GOT3 (cell line): ENCODE measurements around the gene AFP.

Experiments
- DNase-seq: peaks from one replicate; lab custom pipeline; 2025; ENCODE audit warnings: mixed read lengths; lab: John Stamatoyannopoulos, UW

AFP gene

DNA sequence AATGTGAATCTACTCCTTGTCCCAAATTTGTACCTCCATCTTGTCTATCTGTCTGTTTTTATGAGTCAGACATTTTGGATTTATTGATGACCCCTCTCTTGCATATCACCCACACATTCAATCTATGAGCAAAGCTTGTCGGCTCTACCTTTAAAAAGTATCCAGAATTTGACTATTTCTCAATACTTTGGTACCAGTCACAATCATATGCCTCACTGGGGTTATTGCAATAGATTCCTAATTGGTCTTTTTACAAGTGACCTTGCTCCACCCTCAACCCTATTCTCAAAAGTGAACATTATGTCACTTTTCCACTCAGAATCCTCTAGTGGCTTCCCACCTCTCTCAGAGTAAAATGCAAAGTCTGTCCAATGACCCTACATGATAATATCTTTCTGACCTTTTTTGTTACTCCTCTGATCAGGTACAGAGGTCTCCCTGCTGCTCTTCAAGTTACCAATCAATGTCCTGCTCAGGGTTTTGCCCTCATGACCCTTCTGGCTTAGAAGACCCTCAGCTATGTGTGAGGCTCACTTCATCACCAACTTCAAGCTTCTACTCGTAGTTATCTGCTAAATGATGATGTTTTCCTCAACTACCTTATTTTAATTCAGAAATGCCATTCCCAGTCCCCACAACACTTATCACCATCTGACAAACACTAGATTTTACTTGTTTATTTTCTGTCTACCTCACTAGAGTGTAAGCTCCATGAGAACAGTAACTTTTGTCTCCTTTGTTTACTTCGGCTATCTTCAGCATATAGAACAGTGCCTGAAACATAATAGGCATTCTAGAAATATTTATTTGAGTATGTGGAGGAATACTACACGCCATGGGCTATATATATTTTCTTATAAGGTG, 22.4 kb downstream of the AFP start:
- DNase-seq = no peak

DNA sequence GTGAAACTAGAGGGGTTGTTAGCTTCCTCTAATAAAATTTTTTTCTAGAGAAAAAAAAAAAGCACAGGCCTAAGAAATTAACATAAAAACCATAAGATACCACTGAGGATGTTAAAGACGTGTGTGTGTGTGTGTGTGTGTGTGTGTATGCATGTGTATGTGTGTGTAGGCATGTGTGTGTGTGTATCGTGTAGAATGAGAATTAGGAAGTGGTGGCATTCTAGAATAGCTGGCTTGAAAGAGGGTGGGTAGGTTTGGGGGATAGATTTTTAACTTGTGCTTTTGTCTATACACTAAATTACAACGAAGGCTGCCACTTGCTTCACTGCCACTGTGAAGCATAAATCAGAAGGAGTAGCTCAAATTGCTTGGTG, 23.0 kb downstream of the AFP start:
- DNase-seq = no peak

DNA sequence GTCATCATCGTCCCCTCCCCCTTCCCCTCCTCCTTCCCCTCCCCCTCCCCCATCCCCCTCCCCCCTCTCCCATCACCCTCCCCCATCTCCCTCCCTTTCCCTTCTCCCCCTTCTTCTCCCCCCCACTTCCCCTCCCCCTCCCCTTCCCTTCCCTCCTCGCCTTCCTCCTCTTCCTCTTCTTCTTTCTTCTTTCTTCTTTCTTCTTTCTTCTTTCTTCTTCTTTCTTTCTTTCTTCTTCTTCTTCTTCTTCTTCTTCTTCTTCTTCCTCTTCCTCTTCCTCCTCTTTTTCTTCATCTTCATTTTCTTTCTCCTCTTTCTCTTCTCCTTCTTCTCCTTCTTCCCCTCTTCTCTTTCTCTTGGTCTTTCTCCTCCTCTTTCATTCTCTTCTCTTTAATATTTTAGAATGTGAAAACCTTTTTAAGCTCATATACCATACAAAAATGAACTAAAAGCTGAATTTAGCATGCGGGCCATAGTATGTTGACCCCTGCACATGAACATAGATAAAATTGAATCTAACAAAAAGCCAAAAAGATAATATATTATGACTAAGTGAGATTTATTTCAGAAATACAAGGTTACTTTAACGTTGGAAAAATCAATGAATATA, 25.0 kb downstream of the AFP start:
- DNase-seq = no peak

DNA sequence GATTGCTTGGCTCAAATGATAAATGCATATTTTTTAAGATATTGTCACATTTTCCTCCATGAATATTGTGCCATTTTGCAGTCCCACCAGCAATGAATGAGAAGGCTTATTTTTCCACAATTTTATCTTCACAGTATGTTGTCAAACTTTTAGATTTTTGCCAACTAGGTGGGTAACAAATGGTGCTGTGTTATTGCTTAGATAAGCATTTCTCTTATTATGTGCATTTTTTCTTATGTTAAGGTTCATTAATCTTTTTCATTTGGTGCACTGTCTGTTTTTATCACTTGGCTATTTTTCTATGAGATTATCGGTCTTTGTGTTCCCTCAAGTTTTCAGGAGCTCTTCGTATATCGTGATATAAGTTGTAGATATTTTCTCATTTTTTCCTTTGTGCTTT, 32.1 kb downstream of the AFP start:
- DNase-seq = no peak

DNA sequence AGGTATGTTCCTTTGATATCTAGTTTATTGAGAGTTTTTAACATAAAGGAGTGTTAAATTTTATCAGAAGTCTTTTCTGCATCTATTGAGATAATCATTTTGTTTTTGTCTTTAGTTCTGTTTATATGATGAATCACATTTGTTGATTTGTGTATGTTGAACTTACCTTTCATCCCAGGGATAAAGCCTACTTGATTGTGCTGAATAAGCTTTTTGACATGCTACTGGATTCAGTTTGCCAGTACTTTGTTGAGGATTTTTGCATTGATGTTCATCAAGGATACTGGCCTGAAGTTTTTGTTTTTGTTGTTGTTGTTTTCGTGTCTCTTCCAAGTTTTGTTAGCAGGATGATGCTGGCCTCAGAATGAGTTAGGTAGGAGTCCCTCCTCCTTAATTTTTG, 34.7 kb downstream of the AFP start:
- no peak for DNase-seq

- no peak for DNase-seq
Observed at GRCh38 chr4:73477176-73477575, 41.2 kb downstream of the AFP start.

GRCh38 chr4:73479323-73479722, 43.3 kb downstream of the AFP start:
- no peak for DNase-seq

DNA sequence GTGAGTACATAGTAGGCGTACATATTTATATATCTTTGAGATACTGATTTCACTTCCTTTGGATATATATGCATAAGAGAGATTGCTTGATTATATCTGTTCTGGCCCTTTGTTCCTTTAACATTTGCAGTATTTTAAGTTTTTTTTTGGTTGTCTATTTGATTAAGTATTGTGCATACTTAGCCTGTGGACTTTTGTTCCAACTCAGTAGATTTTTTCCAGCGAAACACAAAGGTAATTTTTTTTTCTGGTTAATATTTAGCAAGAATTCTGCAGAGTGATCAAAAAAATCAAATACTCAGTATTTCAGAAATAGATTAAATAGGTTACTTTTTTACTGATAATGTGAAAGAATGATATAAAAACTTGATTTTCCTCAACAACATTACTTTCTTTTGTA, 45.3 kb downstream of the AFP start, which contains the start of gene AFM:
TSS of gene AFM (plus strand) at position 388 of the 400 bp plus-strand sequence. CDS start 31 bp downstream, outside the sequence.
- no peak for DNase-seq

DNA sequence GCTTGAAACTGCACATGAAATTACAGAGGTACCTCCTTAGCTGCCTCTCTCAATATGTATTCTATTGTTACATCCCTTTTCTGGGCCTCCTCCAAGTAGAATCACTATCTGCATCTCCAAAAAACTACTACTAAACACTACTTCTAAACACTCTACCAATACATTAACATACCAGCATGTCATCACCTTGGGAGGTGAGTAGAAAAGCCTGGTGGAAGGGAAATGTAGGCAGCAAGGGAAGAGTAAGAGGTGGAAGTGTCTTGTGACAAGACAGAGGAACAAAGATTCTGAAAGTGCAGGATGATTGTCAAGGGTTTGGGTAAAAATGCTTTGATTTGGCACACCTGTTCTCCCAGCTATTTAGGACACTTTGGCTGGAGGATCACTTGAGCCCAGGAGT, 49.1 kb downstream of the AFP start:
- DNase-seq = no peak

- DNase-seq = no peak
Observed at GRCh38 chr4:73485596-73485995, 49.6 kb downstream of the AFP start.

DNA sequence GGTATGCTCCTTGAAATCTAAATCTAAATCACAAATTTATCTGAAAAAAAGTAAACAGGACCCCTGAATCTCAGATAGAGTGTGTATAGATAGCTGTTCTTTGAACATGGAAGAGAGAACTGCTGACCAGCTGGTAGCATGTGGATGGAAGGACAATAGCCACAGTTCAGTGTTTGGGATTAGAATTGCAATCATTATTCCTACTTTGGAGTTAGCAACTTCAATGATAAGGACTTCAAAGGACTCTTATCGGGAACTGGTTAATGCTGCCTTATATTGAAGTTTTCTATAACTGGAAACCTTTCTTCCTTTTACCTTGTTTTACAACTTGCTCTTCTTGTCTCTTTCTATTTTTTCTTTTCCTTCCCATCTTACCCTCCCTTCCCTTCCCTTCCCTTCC, 50.5 kb downstream of the AFP start:
- DNase-seq = no peak

GRCh38 chr4:73487233-73487632, 51.2 kb downstream of the AFP start:
- no peak for DNase-seq

- DNase-seq = no peak
Observed at GRCh38 chr4:73499996-73500765, 64.2 kb downstream of the AFP start.

DNA sequence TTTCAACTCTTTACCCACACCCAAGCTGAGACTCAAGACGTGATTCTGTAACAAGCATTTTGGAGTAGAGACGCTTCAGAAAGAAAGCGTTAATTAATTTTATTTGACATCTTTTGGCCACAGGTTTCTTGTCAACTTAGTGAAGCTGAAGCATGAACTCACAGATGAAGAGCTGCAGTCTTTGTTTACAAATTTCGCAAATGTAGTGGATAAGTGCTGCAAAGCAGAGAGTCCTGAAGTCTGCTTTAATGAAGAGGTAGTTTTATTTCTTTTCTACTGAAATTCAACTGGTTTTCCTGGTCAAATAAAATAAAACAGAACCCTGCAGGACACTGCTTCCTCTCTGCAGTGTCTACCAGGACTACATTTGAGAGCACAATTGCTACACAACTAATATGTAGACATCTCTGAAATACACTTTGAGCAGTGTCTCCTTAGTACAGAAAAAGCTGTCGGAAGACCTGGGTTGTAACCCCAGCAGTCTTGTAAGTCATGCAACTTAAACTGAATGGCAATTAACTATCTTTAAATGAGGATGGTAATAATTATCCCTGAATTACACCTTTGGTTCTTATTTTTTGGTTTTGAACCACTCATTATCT, 65.7 kb downstream of the AFP start:
- DNase-seq = no peak

DNA sequence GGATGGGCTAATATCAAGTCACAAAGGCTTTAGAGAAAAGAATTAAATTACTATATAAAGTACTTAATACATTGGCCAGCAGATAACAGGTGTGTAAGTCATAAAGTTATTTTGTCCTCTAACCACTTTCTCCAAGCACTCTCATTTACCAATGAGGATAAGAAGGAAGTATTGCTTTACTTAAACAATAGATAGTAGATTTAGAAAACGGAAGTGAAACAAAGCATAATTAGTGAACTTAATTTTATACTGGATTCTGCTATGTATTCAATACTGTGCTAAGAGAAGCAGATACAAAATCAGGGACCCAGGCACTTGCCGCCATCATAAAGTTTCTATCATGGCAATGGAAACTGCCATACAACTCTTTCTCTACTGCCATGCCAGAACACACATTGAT, 69.5 kb downstream of the AFP start:
- DNase-seq = no peak
